ENCODE results near the gene KRTAP4-11.
"Not testable (repeated sequence)": the region's sequence is repeated elsewhere in the genome, so short reads cannot be mapped to it uniquely, and the experiment has no call there.

The KRTAP4-11 gene

DNA sequence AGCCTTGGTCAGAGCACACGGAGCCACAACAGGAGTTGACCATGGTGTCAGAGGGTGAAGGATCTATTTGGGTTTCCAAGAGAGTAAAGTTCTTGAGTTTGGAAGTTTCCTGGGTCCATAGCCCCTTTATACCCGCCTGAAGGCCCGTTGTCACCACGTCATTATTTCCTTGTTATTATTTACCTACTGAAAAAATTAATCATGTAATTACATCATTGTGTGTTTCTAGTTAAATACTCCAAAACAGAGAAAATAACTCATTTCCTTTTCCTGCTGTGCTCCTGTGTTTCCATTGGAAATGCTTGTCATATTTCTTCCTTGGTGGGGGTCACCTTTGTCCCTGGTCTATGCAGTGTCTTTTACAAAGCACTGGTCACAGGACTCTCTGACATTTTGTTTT lies 20.1 kb downstream of the KRTAP4-11 start, which contains the start of gene KRTAP4-8:
TSS of gene KRTAP4-8 (minus strand) at position 101 of the 400 bp plus-strand sequence. CDS start at position 43, 58 bp downstream.
- H3K9me3 ChIP-seq (ENCODE audit: control insufficient read depth, insufficient read depth, low read depth, low read length) = no peaks in the 10 kb centered on the region
- H3K36me3 ChIP-seq (ENCODE audit: control insufficient read depth in 2 of 2, insufficient read depth in 1 of 2, low read length in 2 of 2) = no peaks in the 10 kb centered on the region
- TF ChIP-seq ZBTB21 (tag by site-specific recombination; IDR thresholded peaks at IDR 0.05) = no peak
- no peak for TF ChIP-seq ZNF785 (tag by site-specific recombination; IDR thresholded peaks at IDR 0.05)
- TF ChIP-seq KLF1 (tag by site-specific recombination; IDR thresholded peaks at IDR 0.05) = no peak
- TF ChIP-seq, protein P1, sequence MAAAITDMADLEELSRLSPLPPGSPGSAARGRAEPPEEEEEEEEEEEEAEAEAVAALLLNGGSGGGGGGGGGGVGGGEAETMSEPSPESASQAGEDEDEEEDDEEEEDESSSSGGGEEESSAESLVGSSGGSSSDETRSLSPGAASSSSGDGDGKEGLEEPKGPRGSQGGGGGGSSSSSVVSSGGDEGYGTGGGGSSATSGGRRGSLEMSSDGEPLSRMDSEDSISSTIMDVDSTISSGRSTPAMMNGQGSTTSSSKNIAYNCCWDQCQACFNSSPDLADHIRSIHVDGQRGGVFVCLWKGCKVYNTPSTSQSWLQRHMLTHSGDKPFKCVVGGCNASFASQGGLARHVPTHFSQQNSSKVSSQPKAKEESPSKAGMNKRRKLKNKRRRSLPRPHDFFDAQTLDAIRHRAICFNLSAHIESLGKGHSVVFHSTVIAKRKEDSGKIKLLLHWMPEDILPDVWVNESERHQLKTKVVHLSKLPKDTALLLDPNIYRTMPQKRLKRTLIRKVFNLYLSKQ (tag by site-specific recombination; IDR thresholded peaks at IDR 0.05; ENCODE audit: borderline replicate concordance) = no peak
- no peak for TF ChIP-seq ZIC2 (tag by site-specific recombination; IDR thresholded peaks at IDR 0.05)
- TF ChIP-seq, protein P2, sequence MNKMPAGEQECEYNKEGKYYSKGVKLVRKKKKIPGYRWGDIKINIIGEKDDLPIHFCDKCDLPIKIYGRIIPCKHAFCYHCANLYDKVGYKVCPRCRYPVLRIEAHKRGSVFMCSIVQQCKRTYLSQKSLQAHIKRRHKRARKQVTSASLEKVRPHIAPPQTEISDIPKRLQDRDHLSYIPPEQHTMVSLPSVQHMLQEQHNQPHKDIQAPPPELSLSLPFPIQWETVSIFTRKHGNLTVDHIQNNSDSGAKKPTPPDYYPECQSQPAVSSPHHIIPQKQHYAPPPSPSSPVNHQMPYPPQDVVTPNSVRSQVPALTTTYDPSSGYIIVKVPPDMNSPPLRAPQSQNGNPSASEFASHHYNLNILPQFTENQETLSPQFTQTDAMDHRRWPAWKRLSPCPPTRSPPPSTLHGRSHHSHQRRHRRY (tag by site-specific recombination; IDR thresholded peaks at IDR 0.05) = no peak
- no peak for TF ChIP-seq SETDB1 (IDR thresholded peaks at IDR 0.05; ENCODE audit: insufficient read length, low read length)
- TF ChIP-seq, protein P3, sequence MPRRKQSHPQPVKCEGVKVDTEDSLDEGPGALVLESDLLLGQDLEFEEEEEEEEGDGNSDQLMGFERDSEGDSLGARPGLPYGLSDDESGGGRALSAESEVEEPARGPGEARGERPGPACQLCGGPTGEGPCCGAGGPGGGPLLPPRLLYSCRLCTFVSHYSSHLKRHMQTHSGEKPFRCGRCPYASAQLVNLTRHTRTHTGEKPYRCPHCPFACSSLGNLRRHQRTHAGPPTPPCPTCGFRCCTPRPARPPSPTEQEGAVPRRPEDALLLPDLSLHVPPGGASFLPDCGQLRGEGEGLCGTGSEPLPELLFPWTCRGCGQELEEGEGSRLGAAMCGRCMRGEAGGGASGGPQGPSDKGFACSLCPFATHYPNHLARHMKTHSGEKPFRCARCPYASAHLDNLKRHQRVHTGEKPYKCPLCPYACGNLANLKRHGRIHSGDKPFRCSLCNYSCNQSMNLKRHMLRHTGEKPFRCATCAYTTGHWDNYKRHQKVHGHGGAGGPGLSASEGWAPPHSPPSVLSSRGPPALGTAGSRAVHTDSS (tag by site-specific recombination; IDR thresholded peaks at IDR 0.05) = no peak
- no peak within 1 kb of the TSS for H3K27ac ChIP-seq (ENCODE audit: extremely low read depth, low read depth, low read length)
- H3K4me3 ChIP-seq (ENCODE audit: low read depth, low read length) = no peak within 1 kb of the TSS
- ChIA-PET CTCF (no interaction called here), POLR2A (no interaction called here)
- H3K4me1 ChIP-seq (ENCODE audit: control insufficient read depth, insufficient read depth, low read length) = no peaks in the 10 kb centered on the region

DNA sequence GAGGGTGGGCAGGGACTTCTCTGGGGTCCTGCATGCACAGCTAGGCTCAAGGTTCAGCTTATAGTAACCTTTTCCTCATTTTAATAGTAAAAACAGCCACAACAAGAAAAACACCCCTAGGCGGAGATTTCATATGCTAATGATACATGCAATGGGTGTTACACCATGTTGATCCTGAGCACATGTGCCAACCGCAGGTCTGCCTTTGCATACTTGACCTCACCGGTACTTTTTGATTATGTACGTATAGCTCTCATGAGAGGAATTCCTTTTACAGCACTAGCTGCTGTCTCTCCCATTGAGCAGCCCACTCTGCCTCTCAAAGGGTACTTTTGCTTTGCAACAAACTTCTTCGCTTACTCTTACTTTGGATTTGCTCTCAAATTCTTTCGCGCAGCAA lies 22.1 kb downstream of the KRTAP4-11 start:
- no peaks in the 10 kb centered on the region for H3K36me3 ChIP-seq (ENCODE audit: control insufficient read depth in 2 of 2, insufficient read depth in 1 of 2, low read length in 2 of 2)
- POLR2A ChIA-PET = no interaction called here
- H3K27ac ChIP-seq (ENCODE audit: extremely low read depth, low read depth, low read length) = no peak overlapping the region
- H3K4me3 ChIP-seq (ENCODE audit: low read depth, low read length) = no peak overlapping the region
- H3K9me3 ChIP-seq (ENCODE audit: control insufficient read depth, insufficient read depth, low read depth, low read length) = no peaks in the 10 kb centered on the region
- CTCF ChIA-PET = interaction anchor here (0.8 kb wide), 1 partner anchor 483 kb away, joined by 3 read pairs; no protein-coding TSS in a partner anchor
- no peak for TF ChIP-seq TRIM28 (IDR thresholded peaks at IDR 0.05; ENCODE audit: borderline replicate concordance, low read length)
- TF ChIP-seq SP3 (tag by site-specific recombination; IDR thresholded peaks at IDR 0.05) = no peak
- TF ChIP-seq, protein P4, sequence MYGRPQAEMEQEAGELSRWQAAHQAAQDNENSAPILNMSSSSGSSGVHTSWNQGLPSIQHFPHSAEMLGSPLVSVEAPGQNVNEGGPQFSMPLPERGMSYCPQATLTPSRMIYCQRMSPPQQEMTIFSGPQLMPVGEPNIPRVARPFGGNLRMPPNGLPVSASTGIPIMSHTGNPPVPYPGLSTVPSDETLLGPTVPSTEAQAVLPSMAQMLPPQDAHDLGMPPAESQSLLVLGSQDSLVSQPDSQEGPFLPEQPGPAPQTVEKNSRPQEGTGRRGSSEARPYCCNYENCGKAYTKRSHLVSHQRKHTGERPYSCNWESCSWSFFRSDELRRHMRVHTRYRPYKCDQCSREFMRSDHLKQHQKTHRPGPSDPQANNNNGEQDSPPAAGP (tag by site-specific recombination; IDR thresholded peaks at IDR 0.05) = no peak
- no peak for TF ChIP-seq ZNF843 (tag by site-specific recombination; IDR thresholded peaks at IDR 0.05)
- TF ChIP-seq, protein P5, sequence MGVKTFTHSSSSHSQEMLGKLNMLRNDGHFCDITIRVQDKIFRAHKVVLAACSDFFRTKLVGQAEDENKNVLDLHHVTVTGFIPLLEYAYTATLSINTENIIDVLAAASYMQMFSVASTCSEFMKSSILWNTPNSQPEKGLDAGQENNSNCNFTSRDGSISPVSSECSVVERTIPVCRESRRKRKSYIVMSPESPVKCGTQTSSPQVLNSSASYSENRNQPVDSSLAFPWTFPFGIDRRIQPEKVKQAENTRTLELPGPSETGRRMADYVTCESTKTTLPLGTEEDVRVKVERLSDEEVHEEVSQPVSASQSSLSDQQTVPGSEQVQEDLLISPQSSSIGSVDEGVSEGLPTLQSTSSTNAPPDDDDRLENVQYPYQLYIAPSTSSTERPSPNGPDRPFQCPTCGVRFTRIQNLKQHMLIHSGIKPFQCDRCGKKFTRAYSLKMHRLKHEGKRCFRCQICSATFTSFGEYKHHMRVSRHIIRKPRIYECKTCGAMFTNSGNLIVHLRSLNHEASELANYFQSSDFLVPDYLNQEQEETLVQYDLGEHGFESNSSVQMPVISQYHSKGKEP (tag by site-specific recombination; IDR thresholded peaks at IDR 0.05) = no peak
- H3K4me1 ChIP-seq (ENCODE audit: control insufficient read depth, insufficient read depth, low read length) = no peaks in the 10 kb centered on the region

DNA sequence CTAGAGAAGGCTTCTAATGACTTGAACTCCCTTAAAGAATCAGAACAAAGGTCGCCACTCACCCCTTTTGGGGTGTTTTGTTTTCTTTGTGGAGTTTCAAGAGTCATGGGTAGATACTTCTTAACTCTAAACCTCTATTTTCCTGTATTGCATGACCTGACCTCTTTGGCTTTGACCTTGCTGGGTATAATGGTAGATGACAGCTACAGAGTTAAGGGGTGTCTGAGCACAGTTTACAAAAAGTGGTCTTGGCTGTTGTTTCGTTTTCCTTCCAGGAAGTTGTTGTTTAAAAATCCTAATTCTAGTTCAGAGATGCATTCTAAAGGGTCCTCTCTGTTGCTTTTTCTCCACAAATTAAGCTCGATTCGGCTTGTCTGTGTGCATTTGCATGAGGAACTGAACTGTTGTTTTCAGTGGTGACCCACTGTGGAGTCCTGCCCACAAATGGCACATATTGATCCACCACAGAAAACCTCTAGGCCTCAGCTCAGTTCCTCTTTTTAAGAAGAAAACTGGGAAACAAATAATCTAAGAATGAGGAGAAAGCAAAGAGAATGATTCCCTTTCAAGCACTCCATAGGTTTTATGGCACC lies 29.3 kb downstream of the KRTAP4-11 start:
- H3K27ac ChIP-seq (ENCODE audit: extremely low read depth, low read depth, low read length); H3K4me3 ChIP-seq (ENCODE audit: low read depth, low read length); POLR2A ChIA-PET; H3K36me3 ChIP-seq (ENCODE audit: control insufficient read depth in 2 of 2, insufficient read depth in 1 of 2, low read length in 2 of 2); H3K9me3 ChIP-seq (ENCODE audit: control insufficient read depth, insufficient read depth, low read depth, low read length); H3K4me1 ChIP-seq (ENCODE audit: control insufficient read depth, insufficient read depth, low read length); CTCF ChIA-PET: not testable (repeated sequence)

DNA sequence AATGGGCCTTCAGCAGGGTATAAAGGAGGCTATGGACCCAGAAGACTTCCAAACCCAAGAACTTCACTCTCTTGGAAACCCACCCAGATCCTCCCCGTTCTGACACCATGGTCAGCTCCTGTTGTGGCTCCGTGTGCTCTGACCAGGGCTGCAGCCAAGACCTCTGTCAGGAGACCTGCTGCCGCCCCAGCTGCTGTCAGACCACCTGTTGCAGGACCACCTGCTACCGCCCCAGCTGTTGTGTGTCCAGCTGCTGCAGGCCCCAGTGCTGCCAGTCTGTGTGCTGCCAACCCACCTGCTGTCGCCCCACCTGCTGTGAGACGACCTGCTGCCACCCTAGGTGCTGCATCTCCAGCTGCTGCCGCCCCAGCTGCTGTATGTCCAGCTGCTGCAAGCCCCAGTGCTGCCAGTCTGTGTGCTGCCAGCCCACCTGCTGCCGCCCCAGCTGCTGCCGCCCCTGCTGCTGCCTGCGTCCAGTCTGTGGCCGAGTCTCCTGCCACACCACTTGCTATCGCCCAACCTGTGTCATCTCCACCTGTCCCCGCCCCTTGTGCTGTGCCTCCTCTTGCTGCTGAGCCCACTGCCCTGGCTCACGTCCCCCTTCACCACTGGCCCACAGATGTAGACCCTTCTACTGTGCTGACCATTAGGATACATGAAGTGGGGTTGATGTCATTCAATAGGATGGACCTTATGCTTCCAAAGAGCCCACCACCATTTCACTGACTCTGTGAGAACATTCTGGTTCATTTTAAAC lies 33.9 kb downstream of the KRTAP4-11 start, which contains the start of gene KRTAP4-7:
TSS of gene KRTAP4-7 (plus strand) at position 51 of the 757 bp plus-strand sequence. CDS start at position 108, 57 bp downstream.
- H3K27ac ChIP-seq (ENCODE audit: extremely low read depth, low read depth, low read length) = not testable (repeated sequence)

DNA sequence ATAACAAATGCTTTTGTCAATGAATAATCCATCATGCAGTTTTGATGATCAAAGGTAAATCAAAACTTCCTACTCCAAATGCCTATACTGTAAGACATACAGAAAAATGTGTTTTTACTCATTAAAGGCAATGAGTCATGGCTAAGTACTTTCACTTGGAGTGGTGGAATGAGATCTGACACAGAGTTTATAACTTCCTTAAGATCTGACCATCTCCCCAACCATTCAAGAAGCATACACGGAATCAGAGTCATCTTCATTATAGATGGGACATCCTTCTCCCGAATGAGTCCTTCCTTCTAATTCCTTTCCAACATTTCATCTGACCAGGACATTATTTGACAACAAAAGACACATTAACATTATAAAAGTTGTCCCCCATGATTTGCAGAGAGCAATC lies 34.7 kb downstream of the KRTAP4-11 start:
- H3K4me1 ChIP-seq (ENCODE audit: control insufficient read depth, insufficient read depth, low read length); H3K36me3 ChIP-seq (ENCODE audit: control insufficient read depth in 2 of 2, insufficient read depth in 1 of 2, low read length in 2 of 2); H3K9me3 ChIP-seq (ENCODE audit: control insufficient read depth, insufficient read depth, low read depth, low read length); POLR2A ChIA-PET; CTCF ChIA-PET; H3K27ac ChIP-seq (ENCODE audit: extremely low read depth, low read depth, low read length); H3K4me3 ChIP-seq (ENCODE audit: low read depth, low read length): not testable (repeated sequence)

More for the DNA sequence above, 33.9 kb downstream of the KRTAP4-11 start, which contains the start of gene KRTAP4-7:
- POLR2A ChIA-PET; H3K4me1 ChIP-seq (ENCODE audit: control insufficient read depth, insufficient read depth, low read length); CTCF ChIA-PET; H3K9me3 ChIP-seq (ENCODE audit: control insufficient read depth, insufficient read depth, low read depth, low read length); H3K36me3 ChIP-seq (ENCODE audit: control insufficient read depth in 2 of 2, insufficient read depth in 1 of 2, low read length in 2 of 2); H3K4me3 ChIP-seq (ENCODE audit: low read depth, low read length): not testable (repeated sequence)

Data from HEK293 (cell line).